ENCODE results near the gene MBNL2. TPM values are rescaled to one million over a fixed set of nuclear protein-coding genes. Genes with fewer than 3 reads are reported as not detected.
A peak's percentile ranks its signal among the peaks of the same experiment; 100 is the strongest.

The MBNL2 gene
- total and polyA plus RNA-seq, 2 of the 13 experiments (the other 11 are each of a cell fraction or from before 2014, with no cell fraction given), result 30.8 to 59.0 TPM

GRCh38 chr13:97330448-97330847 lies 108.3 kb downstream of the MBNL2 start:
- POLR2A ChIA-PET, result no interaction called here
- H3K79me2 ChIP-seq (ENCODE audit: insufficient read depth, low read length), result peaks cover 50% of the 10 kb centered on the region

GRCh38 chr13:97332742-97333141 lies 110.6 kb downstream of the MBNL2 start:
- Histone ChIP-seq H2AFZ (ENCODE audit: low read length) (no peak overlapping the region), H3K79me2 (ENCODE audit: insufficient read depth, low read length) (peaks cover 46% of the 10 kb centered on the region), H3K27me3 (ENCODE audit: control insufficient read depth in 1 of 2, insufficient read depth in 2 of 2, low read length in 2 of 2) (no peaks in the 10 kb centered on the region), H3K9ac (ENCODE audit: insufficient read depth, low read depth, low read length) (no peak overlapping the region), H3K4me1 (ENCODE audit: insufficient read depth, low read length) (no peaks in the 10 kb centered on the region), H3K4me3 (replicated peaks in 1 of 3; ENCODE audit: insufficient read depth in 1 of 3, low read depth in 2 of 3, low read length in 3 of 3) (no peak overlapping the region), H3K9me3 (ENCODE audit: low read length) (no peaks in the 10 kb centered on the region), H3K4me2 (ENCODE audit: low read depth, low read length) (no peak overlapping the region), H4K20me1 (ENCODE audit: insufficient read depth, low read length) (peaks cover 36% of the 10 kb centered on the region; the same call in 1 of the 2 replicates), H3K27ac (ENCODE audit: extremely low read length, insufficient read depth, low read length) (no peak overlapping the region), H3K36me3 (replicated peaks in 1 of 2; ENCODE audit: control insufficient read depth in 1 of 2, insufficient read depth in 2 of 2, low read length in 2 of 2) (peaks cover 25 to 64% of the 10 kb centered on the region in 2 experiments)
- POLR2A ChIA-PET, result no interaction called here
- TF ChIP-seq FOXA3 (CRISPR knock-in tag; IDR thresholded peaks at IDR 0.05) (no peak), RBM22 (optimal IDR thresholded peaks at IDR 0.05; ENCODE audit: low read length) (peak; percentile 58), CEBPG (CRISPR knock-in tag; IDR thresholded peaks at IDR 0.05) (peak; percentile 16; the same call in 1 of the 2 replicates), CEBPB (IDR thresholded peaks at IDR 0.05; ENCODE audit: borderline replicate concordance, low read depth, low read length) (peak; percentile 46; the same call in 1 of the 2 replicates)
- intact Hi-C loops (cut with micrococcal nuclease; ENCODE audit: unreplicated experiment), result no loop called here
- no peak for DNase-seq (ENCODE audit: low spot score)
- in situ Hi-C loops (cut with HindIII; ENCODE audit: extremely low pct_ligation_motif_present, low pct_unique_long_range_greater_than_20kb), result no loop called here
- FAIRE-seq, result no peak
- WGBS (ENCODE audit: low lambda C conversion rate), result 100% methylated on average over 4 of the region's 4 CpGs
- no TSS peak for BruUV-seq (replicated peaks)
- no peak for ATAC-seq
- CTCF ChIA-PET (ENCODE audit: low intra/inter-chr PET ratio, low total read pairs), result no interaction called here

More at GRCh38 chr13:97330448-97330847, 108.3 kb downstream of the MBNL2 start:
- no peak overlapping the region for H3K9ac ChIP-seq (ENCODE audit: insufficient read depth, low read depth, low read length)
- no peak overlapping the region for H3K27ac ChIP-seq (ENCODE audit: extremely low read length, insufficient read depth, low read length)
- no peak overlapping the region for H2AFZ ChIP-seq (ENCODE audit: low read length)
- no peak for TF ChIP-seq ZNF549 (CRISPR knock-in tag; IDR thresholded peaks at IDR 0.05)
- in situ Hi-C loops (cut with HindIII; ENCODE audit: extremely low pct_ligation_motif_present, low pct_unique_long_range_greater_than_20kb), result no loop called here
- no peak for DNase-seq (ENCODE audit: low spot score)
- H3K27me3 ChIP-seq (ENCODE audit: control insufficient read depth in 1 of 2, insufficient read depth in 2 of 2, low read length in 2 of 2), result no peaks in the 10 kb centered on the region
- no TSS peak for BruUV-seq (replicated peaks)
- no peak overlapping the region for H3K4me3 ChIP-seq (replicated peaks in 1 of 3; ENCODE audit: insufficient read depth in 1 of 3, low read depth in 2 of 3, low read length in 3 of 3)
- intact Hi-C loops (cut with micrococcal nuclease; ENCODE audit: unreplicated experiment), result no loop called here
- H3K36me3 ChIP-seq (replicated peaks in 1 of 2; ENCODE audit: control insufficient read depth in 1 of 2, insufficient read depth in 2 of 2, low read length in 2 of 2), result peaks cover 15 to 49% of the 10 kb centered on the region in 2 experiments
- no peaks in the 10 kb centered on the region for H3K9me3 ChIP-seq (ENCODE audit: low read length)
- WGBS (ENCODE audit: low lambda C conversion rate), result 100% methylated on average over 2 of the region's 2 CpGs
- no peak for ATAC-seq
- no peaks in the 10 kb centered on the region for H3K4me1 ChIP-seq (ENCODE audit: insufficient read depth, low read length)
- no peak overlapping the region for H3K4me2 ChIP-seq (ENCODE audit: low read depth, low read length)
- CTCF ChIA-PET (ENCODE audit: low intra/inter-chr PET ratio, low total read pairs), result no interaction called here
- peaks cover 54% of the 10 kb centered on the region for H4K20me1 ChIP-seq (ENCODE audit: insufficient read depth, low read length)
- no peak for FAIRE-seq
